Measurements from ENCODE around the gene SERGEF.

Gene SERGEF

DNA sequence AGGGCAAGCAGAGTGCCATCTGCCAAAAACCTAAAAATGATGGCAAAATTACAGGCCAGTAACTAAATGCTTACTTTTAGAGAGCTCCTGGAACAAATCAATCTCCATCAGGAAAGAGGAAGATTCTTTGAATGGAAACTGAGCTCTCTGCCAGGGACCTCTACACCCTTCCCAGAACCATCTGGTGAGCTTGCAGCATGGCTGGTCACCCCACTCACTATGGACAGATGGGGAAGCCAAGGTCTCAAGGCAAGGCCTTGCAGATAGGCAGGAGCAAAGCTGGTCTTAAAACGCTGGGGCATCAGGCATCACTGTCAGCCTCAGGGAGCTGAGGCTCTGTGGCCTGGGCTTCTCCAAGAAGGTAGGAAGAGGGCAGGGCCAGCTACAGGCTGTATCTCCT is 36.2 kb downstream of the SERGEF start:
- no peaks in the 10 kb centered on the region for H3K9me2 ChIP-seq (replicated peaks; ENCODE audit: insufficient read depth, low read length)
- H4K20me1 ChIP-seq (ENCODE audit: low read depth, low read length) = no peaks in the 10 kb centered on the region
- H2AFZ ChIP-seq (ENCODE audit: low read depth, low read length, severe bottlenecking) = no peak overlapping the region
- H3K4me2 ChIP-seq (ENCODE audit: low read depth, low read length, poor library complexity, severe bottlenecking) = no peak overlapping the region
- no peaks in the 10 kb centered on the region for H3K27me3 ChIP-seq (ENCODE audit: low read length)
- H3K9me3 ChIP-seq (ENCODE audit: insufficient read depth, low read length) = no peaks in the 10 kb centered on the region
- no peaks in the 10 kb centered on the region for H3F3A ChIP-seq (ENCODE audit: insufficient read depth)
- H3K27ac ChIP-seq (ENCODE audit: low read depth, low read length) = no peak overlapping the region
- H3K36me3 ChIP-seq (ENCODE audit: low read length) = peaks cover 3% of the 10 kb centered on the region; the same call in 1 of the 2 replicates
- no peak overlapping the region for H3K9ac ChIP-seq (ENCODE audit: low read length)
- H3K79me2 ChIP-seq (ENCODE audit: insufficient read depth, low read length) = no peaks in the 10 kb centered on the region
- no peak overlapping the region for H3K4me3 ChIP-seq (ENCODE audit: insufficient read depth, low read length, poor library complexity, severe bottlenecking)
- TF ChIP-seq, protein P1, sequence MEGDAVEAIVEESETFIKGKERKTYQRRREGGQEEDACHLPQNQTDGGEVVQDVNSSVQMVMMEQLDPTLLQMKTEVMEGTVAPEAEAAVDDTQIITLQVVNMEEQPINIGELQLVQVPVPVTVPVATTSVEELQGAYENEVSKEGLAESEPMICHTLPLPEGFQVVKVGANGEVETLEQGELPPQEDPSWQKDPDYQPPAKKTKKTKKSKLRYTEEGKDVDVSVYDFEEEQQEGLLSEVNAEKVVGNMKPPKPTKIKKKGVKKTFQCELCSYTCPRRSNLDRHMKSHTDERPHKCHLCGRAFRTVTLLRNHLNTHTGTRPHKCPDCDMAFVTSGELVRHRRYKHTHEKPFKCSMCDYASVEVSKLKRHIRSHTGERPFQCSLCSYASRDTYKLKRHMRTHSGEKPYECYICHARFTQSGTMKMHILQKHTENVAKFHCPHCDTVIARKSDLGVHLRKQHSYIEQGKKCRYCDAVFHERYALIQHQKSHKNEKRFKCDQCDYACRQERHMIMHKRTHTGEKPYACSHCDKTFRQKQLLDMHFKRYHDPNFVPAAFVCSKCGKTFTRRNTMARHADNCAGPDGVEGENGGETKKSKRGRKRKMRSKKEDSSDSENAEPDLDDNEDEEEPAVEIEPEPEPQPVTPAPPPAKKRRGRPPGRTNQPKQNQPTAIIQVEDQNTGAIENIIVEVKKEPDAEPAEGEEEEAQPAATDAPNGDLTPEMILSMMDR (IDR thresholded peaks at IDR 0.05; ENCODE audit: insufficient read depth, low read length, poor library complexity, severe bottlenecking) = no peak
- TF ChIP-seq EZH2phosphoT487 (conservative IDR thresholded peaks at IDR 0.05; ENCODE audit: low read length) = no peak

DNA sequence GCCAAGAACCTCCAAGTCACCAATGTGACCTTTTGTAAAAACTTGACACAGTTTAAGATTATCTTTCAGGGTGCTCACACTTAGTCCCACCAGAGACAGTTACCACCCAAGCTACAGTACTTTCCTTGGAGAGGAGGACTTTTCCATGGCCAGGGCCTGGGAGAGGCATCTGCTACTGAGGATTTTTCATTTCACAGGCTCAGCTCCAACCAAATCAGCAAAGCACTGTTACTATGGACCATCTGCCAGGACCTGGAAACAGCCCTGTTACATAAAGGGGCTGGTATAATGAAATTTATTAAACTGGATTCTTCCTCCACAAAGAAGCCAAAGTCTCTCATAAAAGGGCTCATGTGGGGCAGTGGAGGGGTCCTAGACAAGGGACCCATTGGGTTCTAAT is 38.6 kb downstream of the SERGEF start:
- no peaks in the 10 kb centered on the region for H3F3A ChIP-seq (ENCODE audit: insufficient read depth)
- TF ChIP-seq, protein P1 (IDR thresholded peaks at IDR 0.05; ENCODE audit: insufficient read depth, low read length, poor library complexity, severe bottlenecking) = no peak
- TF ChIP-seq EZH2phosphoT487 (conservative IDR thresholded peaks at IDR 0.05; ENCODE audit: low read length) = no peak

DNA sequence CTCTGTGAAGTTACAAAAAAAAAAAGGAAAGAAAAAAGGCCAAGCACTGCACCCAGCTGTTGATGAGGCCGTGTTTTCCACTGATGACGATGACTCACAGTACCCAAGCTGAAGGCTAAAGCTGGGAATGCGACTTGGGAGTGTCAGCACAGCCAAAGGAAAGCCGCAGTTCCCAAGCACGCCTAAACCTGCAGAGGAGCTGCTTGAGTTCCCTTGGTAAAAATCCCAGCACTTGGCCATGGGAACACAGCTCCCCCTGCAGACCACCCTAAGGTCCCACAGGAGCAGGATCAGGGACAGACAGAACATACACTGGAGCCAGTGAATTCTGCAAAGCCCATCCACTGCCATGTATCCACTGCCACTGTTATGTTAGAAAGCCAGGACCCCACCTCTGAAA is 39.9 kb downstream of the SERGEF start:
- Histone ChIP-seq H3K9me2 (replicated peaks; ENCODE audit: insufficient read depth, low read length) (no peaks in the 10 kb centered on the region), H3F3A (ENCODE audit: insufficient read depth) (no peaks in the 10 kb centered on the region), H3K4me3 (ENCODE audit: insufficient read depth, low read length, poor library complexity, severe bottlenecking) (no peak overlapping the region), H3K79me2 (ENCODE audit: insufficient read depth, low read length) (no peaks in the 10 kb centered on the region), H2AFZ (ENCODE audit: low read depth, low read length, severe bottlenecking) (no peak overlapping the region), H3K27me3 (ENCODE audit: low read length) (no peaks in the 10 kb centered on the region), H3K4me2 (ENCODE audit: low read depth, low read length, poor library complexity, severe bottlenecking) (no peak overlapping the region), H3K9ac (ENCODE audit: low read length) (no peak overlapping the region), H3K9me3 (ENCODE audit: insufficient read depth, low read length) (no peaks in the 10 kb centered on the region), H3K27ac (ENCODE audit: low read depth, low read length) (no peak overlapping the region), H3K36me3 (ENCODE audit: low read length) (peaks cover 4% of the 10 kb centered on the region; the same call in 1 of the 2 replicates), H4K20me1 (ENCODE audit: low read depth, low read length) (no peaks in the 10 kb centered on the region)
- TF ChIP-seq, protein P1 (IDR thresholded peaks at IDR 0.05; ENCODE audit: insufficient read depth, low read length, poor library complexity, severe bottlenecking) = no peak
- no peak for TF ChIP-seq EZH2phosphoT487 (conservative IDR thresholded peaks at IDR 0.05; ENCODE audit: low read length)

More for the DNA sequence above, 38.6 kb downstream of the SERGEF start:
- Histone ChIP-seq H3K27ac (ENCODE audit: low read depth, low read length) (no peak overlapping the region), H3K9me3 (ENCODE audit: insufficient read depth, low read length) (no peaks in the 10 kb centered on the region), H4K20me1 (ENCODE audit: low read depth, low read length) (no peaks in the 10 kb centered on the region), H3K4me3 (ENCODE audit: insufficient read depth, low read length, poor library complexity, severe bottlenecking) (no peak overlapping the region), H3K79me2 (ENCODE audit: insufficient read depth, low read length) (no peaks in the 10 kb centered on the region), H3K9ac (ENCODE audit: low read length) (no peak overlapping the region), H3K9me2 (replicated peaks; ENCODE audit: insufficient read depth, low read length) (no peaks in the 10 kb centered on the region), H3K4me2 (ENCODE audit: low read depth, low read length, poor library complexity, severe bottlenecking) (no peak overlapping the region), H2AFZ (ENCODE audit: low read depth, low read length, severe bottlenecking) (no peak overlapping the region), H3K36me3 (ENCODE audit: low read length) (peaks cover 4% of the 10 kb centered on the region; the same call in 1 of the 2 replicates), H3K27me3 (ENCODE audit: low read length) (no peaks in the 10 kb centered on the region)
